Activated B cell treated with CpG ODN at 0.5 μM for 24 hours (primary cell): ENCODE results near the gene MYBL2. TPM values are rescaled to one million over a fixed set of nuclear protein-coding genes. Genes with fewer than 3 reads are reported as not detected.

Source experiments
- ATAC-seq: fragments of 200-7000 bp; cut with Tn5 transposase; one replicate; pipeline ENCODE4 v1.10.0; 2021; ENCODE audit warnings: low read depth, mild to moderate bottlenecking, moderate library complexity
- CTCF ChIA-PET: fragments of 350-600 bp; sonication (Branson Sonifier 250); formaldehyde crosslinking; loops from one replicate; lab custom pipeline; 2021; ENCODE audit warnings: antibody characterized with exemption; lab: Charles Lee
- POLR2A ChIA-PET: fragments of 350-600 bp; sonication (Branson Sonifier 250); formaldehyde crosslinking; loops from one replicate; lab custom pipeline; 2021; ENCODE audit warnings: antibody characterized with exemption; lab: Charles Lee
- DNase-seq: peaks from one replicate; pipeline ENCODE4 v3.0.0; 2022
- H3K27ac Mint-ChIP-seq: one replicate; pipeline ENCODE4 v1.8.0; 2020; ENCODE audit warnings: mixed read lengths
- H3K27me3 Mint-ChIP-seq: one replicate; pipeline ENCODE4 v1.8.0; 2021; ENCODE audit warnings: mixed read lengths
- H3K36me3 Mint-ChIP-seq: one replicate; pipeline ENCODE4 v1.8.0; 2021; ENCODE audit warnings: low read depth, mixed read lengths
- H3K4me1 Mint-ChIP-seq: one replicate; pipeline ENCODE4 v1.8.0; 2021; ENCODE audit warnings: mixed read lengths
- H3K4me3 Mint-ChIP-seq: one replicate; pipeline ENCODE4 v1.8.0; 2020; ENCODE audit warnings: mild to moderate bottlenecking, mixed read lengths
- H3K9me3 Mint-ChIP-seq: one replicate; pipeline ENCODE4 v1.8.0; 2020; ENCODE audit warnings: mixed read lengths
- CTCF ChIP-seq: fragments of 200-600 bp; IDR thresholded peaks from one replicate; pipeline ENCODE4 v1.8.0; 2022; ENCODE audit warnings: antibody characterized with exemption, mild to moderate bottlenecking
- intact Hi-C: fragments of 100-400 bp; cut with micrococcal nuclease; formaldehyde crosslinking; loops from one replicate; pipeline ENCODE4 v1.15.1; 2024
- total RNA-seq: library from RNA; stranded (reverse); gene quantifications from 2 replicates; pipeline ENCODE4 v1.2.3, GENCODE V29; 2022

Gene MYBL2
- total RNA-seq, 1 donor from 2014 or later: 102 TPM

GRCh38 chr20:43670423-43670822 is 3.5 kb downstream of the MYBL2 start:
- H3K4me3 Mint-ChIP-seq: no peak overlapping the region
- no peaks in the 10 kb centered on the region for H3K27me3 Mint-ChIP-seq
- peaks cover 40% of the 10 kb centered on the region for H3K4me1 Mint-ChIP-seq
- no peaks in the 10 kb centered on the region for H3K9me3 Mint-ChIP-seq
- H3K27ac Mint-ChIP-seq: peak overlapping the region; percentile 92
- DNase-seq: no peak
- intact Hi-C loops: no loop called here
- ATAC-seq: no peak
- POLR2A ChIA-PET: interaction anchor here (0.6 to 10.1 kb wide), 3 partner anchors 10 to 42 kb away, joined by 3 to 287 read pairs (median 5); no protein-coding TSS in a partner anchor
- H3K36me3 Mint-ChIP-seq: peaks cover 39% of the 10 kb centered on the region
- CTCF ChIA-PET: interaction anchor here (1.0 to 2.1 kb wide), 2 partner anchors 11 to 21 kb away, joined by 5 to 8 read pairs; no protein-coding TSS in a partner anchor
- TF ChIP-seq CTCF: no peak

- ChIA-PET CTCF (no interaction called here), POLR2A (no interaction called here)
- H3K4me3 Mint-ChIP-seq: no peak overlapping the region
- peaks cover 58% of the 10 kb centered on the region for H3K36me3 Mint-ChIP-seq
- ATAC-seq (no peak), DNase-seq (no peak)
- no peaks in the 10 kb centered on the region for H3K9me3 Mint-ChIP-seq
- TF ChIP-seq CTCF: no peak
- peaks cover 42% of the 10 kb centered on the region for H3K4me1 Mint-ChIP-seq
- no peaks in the 10 kb centered on the region for H3K27me3 Mint-ChIP-seq
- no peak overlapping the region for H3K27ac Mint-ChIP-seq
- intact Hi-C loops: no loop called here
These were observed 9.5 kb downstream of the MYBL2 start for GRCh38 chr20:43676368-43676767.

- H3K9me3 Mint-ChIP-seq: no peaks in the 10 kb centered on the region
- no peak for ATAC-seq
- DNase-seq: no peak
- intact Hi-C loops: loop anchor here (5.0 kb wide), 2 partner anchors 906 to 966 kb away; no protein-coding TSS in a partner anchor
- H3K4me1 Mint-ChIP-seq: peaks cover 66% of the 10 kb centered on the region
- POLR2A ChIA-PET: interaction anchor here (0.5 to 5.3 kb wide), 16 partner anchors 8 to 1219 kb away, joined by 3 to 287 read pairs (median 8); partner anchors contain the start of genes IFT52, MYBL2 and SRSF6
- peaks cover 43% of the 10 kb centered on the region for H3K36me3 Mint-ChIP-seq
- no peaks in the 10 kb centered on the region for H3K27me3 Mint-ChIP-seq
- peak overlapping the region; percentile 97 for H3K27ac Mint-ChIP-seq
- H3K4me3 Mint-ChIP-seq: peak overlapping the region; percentile 73
- CTCF ChIA-PET: interaction anchor here (0.7 to 2.7 kb wide), 6 partner anchors 9 to 143 kb away, joined by 3 to 9 read pairs (median 8); partner anchors contain the start of gene IFT52
- no peak for TF ChIP-seq CTCF
These were observed 14.1 kb downstream of the MYBL2 start for GRCh38 chr20:43680981-43681380.

GRCh38 chr20:43681468-43681942 is 14.6 kb downstream of the MYBL2 start:
- peak overlapping the region; percentile 73 for H3K4me3 Mint-ChIP-seq
- ATAC-seq (peak; percentile 40), DNase-seq (peak; percentile 52)
- intact Hi-C loops: loop anchor here (5.0 kb wide), 2 partner anchors 906 to 966 kb away; no protein-coding TSS in a partner anchor
- H3K36me3 Mint-ChIP-seq: peaks cover 43% of the 10 kb centered on the region
- H3K9me3 Mint-ChIP-seq: no peaks in the 10 kb centered on the region
- POLR2A ChIA-PET: interaction anchor here (0.6 to 5.3 kb wide), 19 partner anchors 8 to 1734 kb away, joined by 3 to 287 read pairs (median 5); partner anchors contain the start of genes IFT52, MYBL2, PIGT and SRSF6
- peak overlapping the region; percentile 97 for H3K27ac Mint-ChIP-seq
- no peak for TF ChIP-seq CTCF
- no peaks in the 10 kb centered on the region for H3K27me3 Mint-ChIP-seq
- CTCF ChIA-PET: interaction anchor here (0.7 to 2.7 kb wide), 8 partner anchors 8 to 168 kb away, joined by 3 to 9 read pairs (median 6); partner anchors contain the start of gene IFT52
- peaks cover 64% of the 10 kb centered on the region for H3K4me1 Mint-ChIP-seq

- peak overlapping the region; percentile 97 for H3K27ac Mint-ChIP-seq
- no peak for TF ChIP-seq CTCF
- H3K27me3 Mint-ChIP-seq: no peaks in the 10 kb centered on the region
- H3K36me3 Mint-ChIP-seq: peaks cover 43% of the 10 kb centered on the region
- H3K9me3 Mint-ChIP-seq: no peaks in the 10 kb centered on the region
- intact Hi-C loops: loop anchor here (1.0 to 5.0 kb wide), 12 partner anchors 10 to 965 kb away; partner anchors contain the start of genes IFT52, MYBL2 and SRSF6
- ATAC-seq: peak; percentile 89
- ChIA-PET CTCF (interaction anchor here (1.1 to 2.7 kb wide), 7 partner anchors 9 to 168 kb away, joined by 3 to 9 read pairs (median 8); partner anchors contain the start of gene IFT52), POLR2A (interaction anchor here (0.6 to 5.3 kb wide), 19 partner anchors 8 to 1734 kb away, joined by 3 to 287 read pairs (median 5); partner anchors contain the start of genes IFT52, MYBL2, PABPC1L and PIGT)
- peak; percentile 65 for DNase-seq
- peak overlapping the region; percentile 73 for H3K4me3 Mint-ChIP-seq
- peaks cover 61% of the 10 kb centered on the region for H3K4me1 Mint-ChIP-seq
These were observed 15.1 kb downstream of the MYBL2 start for GRCh38 chr20:43681991-43682410.
